Measurements from ENCODE around the gene MALAT1.

Gene MALAT1

DNA sequence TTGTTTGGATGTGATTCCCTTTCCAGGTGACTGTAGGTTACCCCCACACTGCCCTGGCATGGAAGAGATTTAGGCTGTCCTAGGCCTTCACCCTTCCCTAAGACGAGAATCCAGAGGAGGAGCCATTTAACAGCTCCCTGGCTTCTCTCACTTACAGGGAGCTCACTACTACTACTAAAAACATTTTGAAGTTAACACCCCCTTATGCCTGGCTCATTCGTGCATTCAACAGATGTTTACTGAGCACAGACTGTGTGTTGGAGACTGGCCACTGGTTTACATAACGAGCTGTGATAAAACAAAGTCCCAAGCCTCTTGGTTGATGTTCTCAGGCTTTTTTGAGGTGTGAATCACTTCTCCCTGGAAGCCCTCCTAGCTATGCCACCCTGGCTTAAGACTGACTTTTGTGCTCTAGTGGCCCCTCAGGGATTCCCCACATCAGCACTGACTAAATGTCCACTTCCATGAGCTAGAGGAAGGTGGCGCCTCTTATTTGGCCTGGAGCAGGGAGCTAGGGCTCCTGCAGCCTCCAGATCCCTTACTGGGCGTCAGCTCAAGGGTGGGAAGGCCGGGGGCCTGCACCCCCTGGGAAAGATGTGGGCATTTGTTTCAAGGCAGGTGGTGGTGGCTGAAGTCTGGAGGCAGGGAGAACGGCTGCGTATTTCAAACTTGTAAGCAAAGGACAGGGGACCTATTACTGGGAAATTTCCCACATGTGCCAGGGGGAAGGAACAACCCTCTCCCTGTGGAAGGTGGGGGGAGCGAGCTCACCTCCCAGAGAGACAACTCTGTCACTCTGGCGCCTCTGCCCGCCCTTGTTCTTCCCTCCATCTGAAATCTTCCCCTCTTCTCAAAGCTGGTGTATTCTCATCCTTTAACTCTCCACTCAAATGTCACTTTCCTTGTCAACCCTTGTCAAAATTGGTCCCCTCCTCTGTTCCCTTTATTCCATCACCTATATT is 19.4 kb upstream of the MALAT1 start:
- no peak for DNase-seq

DNA sequence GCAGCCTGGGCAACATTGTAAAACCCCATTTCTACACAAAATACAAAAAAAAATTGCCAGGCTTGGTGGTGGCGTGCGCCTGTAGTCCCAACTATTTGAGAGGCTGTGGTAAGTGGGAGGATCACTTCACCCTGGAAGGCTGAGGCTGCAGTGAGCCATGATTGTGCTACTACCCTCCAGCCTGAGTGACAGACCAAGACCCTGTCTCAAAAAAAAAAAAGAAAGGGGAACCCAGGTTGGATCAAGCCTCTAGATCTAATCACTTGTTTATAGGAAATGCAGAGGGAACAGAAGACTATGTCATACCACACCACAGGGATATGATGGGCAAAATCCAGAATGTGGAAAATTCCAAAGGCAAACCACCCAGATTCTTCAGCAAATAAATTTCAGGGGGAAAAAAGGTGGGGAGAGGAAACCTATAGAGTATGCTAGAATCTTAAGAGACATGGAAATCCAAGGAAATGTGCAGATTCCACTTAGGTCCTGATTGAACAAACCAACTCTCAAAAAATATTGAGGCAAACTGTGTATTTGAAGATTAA is 16.5 kb upstream of the MALAT1 start:
- DNase-seq = no peak

DNA sequence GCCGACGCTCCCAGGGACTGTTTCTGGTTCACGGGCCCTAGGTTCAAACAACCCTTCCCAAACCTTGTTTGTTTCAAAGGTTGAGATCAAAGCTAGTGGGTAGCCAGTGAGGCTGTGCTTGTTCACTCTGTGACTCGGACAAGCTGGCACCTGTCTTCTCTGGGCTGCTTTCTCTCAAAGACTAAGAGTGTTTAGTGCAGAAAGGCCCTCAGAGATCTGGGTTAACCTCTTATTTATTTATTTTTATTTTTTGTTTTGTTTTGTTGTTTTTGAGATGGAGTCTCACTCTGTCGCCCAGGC is 13.0 kb upstream of the MALAT1 start:
- no peak for DNase-seq

DNA sequence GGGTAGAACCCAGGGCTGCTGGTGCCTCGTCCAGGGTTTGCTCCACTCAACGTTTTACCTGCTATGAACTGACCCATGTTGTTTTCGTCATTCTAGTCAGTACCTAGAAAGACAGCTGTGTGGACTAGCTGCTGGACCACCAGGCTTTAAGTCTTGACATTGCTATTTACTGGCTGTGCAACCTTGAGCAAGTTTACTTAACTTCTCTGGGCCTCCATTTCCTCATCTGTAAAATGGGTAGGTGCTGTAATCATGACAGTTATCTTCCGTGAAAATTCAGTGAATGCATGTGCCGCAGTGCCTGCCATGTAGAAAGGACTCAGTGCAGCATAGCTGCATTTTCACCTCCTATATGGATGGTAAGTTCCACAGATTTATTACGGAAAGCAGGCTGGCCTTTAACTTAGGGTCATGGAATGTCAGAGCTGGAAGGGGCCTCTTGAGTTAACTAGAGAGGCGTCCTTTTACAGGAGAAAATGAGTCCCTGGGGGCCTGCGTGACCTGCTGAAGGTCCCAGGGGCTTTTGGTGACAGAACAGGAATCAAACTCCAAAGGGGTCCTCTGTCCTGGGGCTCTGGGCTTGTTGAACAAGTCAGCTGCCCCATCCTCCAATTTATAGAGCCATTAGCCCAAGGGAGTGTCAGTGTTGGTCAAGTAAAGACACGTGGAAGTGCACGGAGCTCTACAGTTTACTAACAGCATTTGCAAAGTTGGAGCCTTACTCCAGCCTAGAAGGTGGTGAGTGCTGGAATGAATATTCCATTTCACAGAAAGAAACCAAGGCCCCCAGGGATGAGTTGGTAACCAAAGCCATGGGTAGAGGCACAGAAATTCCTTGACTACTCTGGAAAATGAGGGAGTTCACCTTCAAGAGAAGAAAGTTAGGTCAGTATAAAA is 12.0 kb upstream of the MALAT1 start:
- DNase-seq = no peak

DNA sequence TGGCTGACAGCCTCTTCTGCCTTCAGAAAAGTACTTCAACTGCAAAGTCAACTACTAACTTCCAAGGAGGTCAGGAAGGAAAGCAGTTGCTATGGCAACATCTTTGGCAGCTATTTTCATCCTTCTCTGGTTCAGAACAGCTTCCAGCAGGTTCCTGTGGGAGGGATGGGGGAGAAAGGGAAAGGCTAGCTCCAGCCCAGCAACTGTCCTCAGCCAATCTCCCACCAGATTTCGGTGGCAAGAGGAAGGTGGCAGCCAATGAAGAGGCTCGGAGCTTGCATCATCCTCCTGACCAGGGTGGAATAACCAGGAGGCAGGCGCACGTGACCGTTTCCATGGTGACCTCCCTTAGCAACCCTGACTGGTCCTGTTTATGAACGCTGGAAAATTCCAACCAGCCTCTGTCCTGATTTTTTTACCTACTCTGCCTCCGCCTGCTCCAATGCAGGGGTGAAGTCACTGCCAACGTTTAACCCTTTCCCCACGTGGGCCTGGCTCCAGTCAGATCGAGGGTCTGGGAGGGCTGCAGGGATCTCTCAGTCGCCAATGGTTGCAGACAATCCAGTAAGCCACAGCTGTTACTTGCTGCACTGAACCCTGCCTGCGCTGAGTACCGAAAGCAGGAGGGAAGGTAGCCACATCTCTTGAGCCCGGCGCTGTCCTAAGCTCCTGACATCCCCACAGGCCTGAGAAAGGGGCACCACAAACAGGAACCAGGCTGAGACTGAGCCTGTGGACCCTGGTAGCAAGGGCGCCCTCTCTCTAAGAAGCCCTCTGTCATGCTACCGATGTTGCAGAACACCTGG is 11.2 kb upstream of the MALAT1 start:
- peak in 1 of 2 experiments; percentile 70 for DNase-seq

DNA sequence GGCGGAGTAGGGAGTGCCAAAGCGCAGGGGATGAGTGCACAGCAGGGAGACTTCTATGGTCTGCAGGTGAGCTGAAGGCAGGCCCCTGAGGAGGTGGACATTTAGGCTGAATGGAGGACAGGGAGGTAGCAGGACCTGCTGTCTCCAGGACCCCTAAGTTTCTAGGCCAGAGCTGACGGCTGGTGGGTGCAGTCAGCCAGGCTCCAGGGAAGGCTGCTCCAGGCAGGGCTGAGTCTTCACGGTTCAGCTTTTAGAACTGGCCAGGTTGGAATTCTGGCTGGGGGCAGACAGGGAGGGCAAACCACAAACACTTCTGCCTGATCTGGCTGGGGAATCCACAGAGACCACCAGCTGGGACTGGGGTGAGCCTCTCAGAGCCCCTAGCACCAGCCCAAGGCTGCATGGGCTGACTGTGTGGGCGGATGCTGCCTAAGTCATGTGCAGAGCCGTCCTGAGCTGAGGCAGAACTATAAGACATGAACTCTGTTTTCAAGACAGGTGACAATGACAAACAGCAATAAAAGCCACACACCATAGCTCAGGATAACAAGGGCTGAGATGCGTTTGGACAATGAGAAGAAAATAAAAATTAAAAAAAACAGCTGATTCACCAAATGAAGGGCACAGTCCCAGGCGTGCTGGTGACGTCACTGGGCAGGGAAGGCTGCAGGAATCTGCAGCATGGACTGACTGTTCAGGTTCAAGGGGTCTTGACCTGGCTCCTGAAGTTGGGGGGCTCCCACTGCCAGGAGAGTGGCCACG is 10.4 kb upstream of the MALAT1 start:
- DNase-seq = no peak

DNA sequence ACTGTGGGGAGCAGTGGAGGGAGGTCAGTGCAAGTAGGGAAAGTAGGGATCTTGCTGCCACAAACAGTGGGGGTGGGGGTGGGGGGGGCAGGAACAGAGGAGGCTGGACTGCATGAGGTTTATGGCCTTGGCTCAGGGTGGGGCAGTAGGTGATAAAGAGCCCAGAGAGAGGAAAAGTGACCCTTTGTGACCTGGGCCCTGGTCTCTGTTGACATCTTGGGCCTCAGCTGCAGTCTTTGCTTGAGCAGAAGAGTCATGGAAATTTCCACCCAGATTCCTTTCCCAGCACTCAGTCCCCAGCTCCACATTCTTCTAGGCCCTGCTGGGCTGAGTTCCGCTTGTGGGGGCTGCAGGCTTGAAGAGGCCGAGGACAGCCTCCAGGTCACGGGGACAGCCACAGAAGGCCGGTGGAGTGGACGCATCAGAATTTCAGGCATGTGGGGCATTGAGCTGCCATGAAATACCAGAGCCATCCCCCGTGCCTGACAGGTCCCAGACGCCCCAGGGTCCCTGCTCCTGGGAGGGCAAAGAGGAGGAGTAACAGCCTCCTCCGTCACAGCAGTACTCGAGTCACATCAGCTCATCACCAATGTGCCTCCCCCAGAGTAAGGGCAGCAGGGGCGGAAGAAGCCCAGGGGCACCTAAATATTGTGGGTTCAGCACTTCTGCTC is 9.7 kb upstream of the MALAT1 start:
- no peak for DNase-seq

DNA sequence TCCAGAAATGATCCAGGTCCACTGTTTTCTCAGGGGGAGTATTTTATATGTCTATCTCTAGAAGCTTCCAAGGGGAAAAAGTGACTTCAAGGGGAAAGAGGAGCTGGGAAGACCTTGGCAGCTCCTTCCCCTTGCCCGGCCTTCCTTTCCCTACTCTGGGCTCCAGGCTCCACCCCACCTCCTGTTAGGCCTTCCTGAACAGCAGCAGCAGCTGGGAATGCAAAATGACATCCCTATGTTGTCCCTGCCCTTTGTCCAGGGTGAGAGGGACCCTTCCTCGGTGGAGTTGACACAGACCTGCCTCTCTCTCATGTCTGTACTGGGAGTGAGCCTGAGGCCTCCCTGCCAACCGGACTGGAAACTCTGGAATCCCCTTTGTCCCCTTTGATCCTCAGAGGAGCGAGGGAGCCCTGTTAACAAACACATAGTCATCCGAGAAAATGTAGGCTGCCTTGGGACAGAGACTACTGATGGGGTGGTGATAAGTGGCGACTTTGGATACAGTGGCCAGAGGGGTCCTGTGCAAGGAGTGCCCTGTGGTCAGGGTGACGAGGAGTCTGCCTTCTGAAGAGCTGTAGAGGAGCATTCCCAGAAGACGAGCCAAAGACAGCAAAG is 9.0 kb upstream of the MALAT1 start:
- no peak for DNase-seq

DNA sequence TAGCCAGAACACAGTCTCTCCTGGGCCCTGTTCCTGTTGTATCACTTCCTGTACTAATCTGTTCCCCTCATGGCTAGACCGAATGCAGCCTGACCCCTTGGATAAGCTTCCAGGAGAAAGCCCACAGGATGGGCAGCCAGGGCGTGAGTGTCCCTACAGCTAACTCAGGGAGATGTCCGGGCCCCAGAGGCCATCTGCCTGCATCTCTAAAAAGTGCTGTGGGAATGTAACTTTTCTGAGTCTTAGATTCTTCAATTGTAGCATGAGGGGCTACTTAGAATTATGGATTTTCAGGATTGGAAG is 7.7 kb upstream of the MALAT1 start:
- DNase-seq = no peak

DNA sequence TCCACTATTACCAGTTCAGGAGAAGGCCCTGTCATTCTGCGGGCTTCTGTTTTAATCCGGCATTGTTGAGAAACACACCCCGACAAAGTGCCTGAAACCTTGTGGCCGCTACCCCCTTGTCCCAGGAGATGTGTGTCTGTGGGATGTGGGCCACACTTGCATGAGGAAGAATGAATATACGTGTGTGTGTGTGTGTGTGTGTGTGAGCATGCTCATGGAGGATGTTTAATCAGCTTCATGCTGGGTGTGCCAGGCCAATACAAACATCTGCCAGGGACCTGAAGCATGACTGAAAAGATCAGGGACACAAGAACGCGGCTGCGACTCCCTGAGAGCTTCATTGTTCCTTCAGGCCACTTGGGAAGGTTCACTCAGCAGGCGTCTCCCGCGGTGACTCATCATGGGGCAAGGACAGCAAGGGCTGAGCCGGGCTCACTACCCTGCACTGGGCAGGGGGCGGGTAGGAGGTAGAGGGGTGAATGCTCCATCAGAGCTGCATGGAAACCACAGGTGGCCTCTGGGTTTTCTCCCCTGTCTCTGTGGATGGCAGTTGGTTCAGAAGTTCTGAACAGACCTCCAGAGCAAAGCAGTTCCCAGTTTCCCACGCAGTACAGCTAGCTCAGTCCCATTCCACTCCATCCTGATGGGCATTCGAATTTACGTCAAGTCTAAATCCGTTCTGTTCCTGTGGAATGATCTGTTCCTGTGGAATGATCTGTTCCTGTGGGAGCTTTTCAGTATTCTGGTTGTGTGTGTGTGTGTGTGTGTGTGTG is 7.0 kb upstream of the MALAT1 start:
- peak in 1 of 2 experiments; percentile 41 for DNase-seq

DNA sequence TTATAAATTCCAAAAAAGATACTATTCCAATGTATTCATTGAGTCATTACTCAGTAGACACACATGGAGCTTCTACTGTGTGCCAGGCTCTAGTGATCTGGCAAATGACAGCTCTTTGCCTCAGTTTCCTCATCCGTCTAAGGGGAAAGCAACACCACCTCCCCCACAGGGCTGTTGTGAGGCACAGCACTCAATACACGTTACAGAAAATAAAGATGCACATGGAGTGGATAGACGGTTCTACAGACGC is 6.5 kb upstream of the MALAT1 start:
- DNase-seq = no peak

DNA sequence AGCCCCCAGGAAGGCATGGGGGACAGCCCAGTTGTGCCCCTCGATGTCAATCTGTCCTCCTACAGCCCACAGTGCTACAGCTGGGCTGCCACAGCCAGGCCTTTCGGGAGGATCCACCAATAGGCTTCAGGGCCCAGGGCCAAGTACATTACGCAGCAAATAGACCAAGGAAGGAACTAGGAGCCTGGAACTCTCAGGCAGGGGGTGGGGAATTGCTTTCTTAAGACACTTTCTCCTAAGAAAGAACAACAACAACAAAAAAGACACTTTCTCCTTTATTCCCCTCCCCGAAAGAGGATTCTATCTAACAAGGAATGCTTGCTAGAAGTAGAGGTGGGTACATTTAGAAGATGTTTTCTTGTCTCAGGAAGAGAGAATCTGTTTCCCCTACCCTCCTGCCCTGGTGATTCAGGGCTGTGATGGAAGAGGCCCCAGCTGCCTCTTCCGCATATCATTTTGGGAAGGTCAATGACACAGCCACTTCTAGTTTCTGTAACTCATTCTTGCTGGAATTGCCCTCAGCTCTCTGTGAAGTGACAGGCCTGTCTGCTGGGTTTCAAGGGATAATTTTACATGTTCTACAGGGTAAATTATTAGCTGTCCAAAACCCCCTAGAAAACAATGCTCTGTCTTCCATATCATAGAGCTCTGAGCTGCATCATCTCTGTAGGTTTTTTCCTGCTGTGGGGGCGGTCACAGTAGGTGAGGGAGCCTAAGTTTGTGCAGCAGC is 6.0 kb upstream of the MALAT1 start:
- peak in 1 of 2 experiments; percentile 62 for DNase-seq

DNA sequence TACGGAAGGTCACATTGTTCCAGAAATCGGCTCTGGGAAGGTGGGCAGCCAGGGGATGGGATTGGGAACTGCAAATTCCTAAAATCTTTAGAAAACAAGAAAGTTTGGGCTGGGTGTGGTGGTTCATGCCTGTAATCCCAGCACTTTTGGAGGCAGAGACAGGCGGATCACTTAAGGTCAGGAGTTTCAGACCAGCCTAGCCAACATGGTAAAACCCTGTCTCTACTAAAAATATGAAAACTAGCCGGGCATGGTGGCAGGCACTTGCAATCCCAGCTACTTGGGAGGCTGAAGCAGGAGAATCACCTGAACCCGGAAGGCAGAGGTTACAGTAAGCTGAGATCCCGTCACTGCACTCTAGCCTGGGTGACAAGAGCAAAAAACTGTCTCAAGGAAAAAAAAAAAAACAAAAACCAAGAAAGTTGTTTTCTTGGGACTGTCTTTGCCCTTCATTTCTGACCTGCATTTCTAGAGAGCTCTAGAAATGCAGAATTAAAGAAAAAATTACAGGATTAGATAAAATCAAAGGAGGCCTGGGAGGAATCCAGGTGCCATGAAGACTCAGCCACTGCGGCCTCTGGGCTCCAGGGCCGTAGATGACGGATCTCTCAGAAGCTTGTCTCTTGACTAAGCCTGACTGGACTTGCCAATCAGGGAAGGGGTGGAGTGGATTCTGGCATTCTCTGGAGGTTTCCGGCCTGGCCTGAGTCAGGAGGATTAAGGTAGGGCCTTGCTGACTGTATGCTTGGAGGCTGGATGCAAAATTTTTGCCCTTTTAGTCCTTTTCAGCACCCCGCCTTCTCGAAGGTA is 5.3 kb upstream of the MALAT1 start:
- no peak for DNase-seq

DNA sequence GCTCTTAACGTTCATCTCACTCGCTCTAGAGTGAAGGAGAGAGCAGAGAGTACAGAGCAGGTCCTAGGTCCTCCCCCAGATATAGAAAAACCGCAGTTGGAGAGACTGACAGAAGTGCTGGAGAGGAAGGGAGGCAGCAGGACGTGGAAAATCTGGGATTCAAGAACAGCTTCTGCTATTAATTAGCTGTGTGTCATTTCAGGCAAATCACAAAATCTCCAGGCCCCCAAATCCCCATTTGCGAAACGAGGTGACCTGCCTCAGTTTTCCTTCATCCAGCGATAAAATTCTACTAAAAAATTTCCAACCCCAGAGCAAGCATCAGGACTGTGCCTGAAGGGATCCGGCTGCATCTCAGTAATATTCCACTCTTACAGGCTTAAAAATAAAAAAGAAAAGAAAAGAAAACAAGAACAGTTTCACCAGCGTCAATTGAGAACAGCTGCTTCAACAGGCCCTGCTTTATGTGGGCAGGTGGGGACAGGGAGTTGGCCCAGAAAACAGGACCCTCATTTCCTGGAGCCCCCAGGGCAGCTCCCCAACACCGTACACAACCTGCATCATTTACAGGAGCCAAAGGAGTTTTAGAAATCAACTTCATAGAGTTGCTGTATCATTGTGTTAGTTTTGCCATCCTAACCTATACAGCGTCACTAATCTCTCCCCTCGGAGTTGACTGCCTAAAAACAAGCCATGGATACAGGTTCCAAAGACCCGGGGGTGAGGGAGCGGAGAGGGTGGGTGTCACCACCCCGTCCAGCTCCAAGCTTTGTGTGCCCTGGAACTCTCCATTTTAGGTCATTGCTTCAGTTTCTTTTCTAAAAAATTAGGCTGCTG is 2.3 kb upstream of the MALAT1 start:
- no peak for DNase-seq

DNA sequence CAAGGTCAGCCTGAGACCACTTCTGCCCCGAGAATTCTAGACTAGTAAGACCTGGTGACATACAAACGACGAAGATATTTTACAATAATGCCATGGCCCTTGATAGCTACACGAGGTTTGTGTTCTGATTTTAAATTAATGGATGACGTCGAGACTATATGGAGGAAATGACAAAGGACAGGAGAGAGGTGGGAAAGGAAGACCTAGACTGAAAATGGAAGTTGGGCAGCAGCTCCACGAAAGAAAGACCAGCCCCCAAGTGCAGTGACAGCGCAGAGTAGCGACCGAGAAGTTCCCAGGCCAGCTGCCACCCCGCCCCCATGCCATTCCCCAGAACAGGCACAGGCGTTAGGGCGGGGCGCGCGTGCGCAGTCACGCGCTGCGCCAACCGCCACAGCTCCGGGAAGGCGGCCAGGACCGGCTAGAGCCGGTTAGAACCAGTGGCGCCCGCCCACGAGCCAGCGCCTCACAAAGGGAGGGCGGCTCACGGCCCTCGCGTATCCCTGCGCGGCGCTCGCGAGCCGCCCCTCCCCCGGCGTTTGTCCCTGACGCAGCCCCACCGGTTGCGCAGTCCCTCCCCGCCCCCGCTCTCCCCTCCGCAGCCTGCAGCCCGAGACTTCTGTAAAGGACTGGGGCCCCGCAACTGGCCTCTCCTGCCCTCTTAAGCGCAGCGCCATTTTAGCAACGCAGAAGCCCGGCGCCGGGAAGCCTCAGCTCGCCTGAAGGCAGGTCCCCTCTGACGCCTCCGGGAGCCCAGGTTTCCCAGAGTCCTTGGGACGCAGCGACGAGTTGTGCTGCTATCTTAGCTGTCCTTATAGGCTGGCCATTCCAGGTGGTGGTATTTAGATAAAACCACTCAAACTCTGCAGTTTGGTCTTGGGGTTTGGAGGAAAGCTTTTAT is 1.5 kb upstream of the MALAT1 start:
- DNase-seq = peak; percentile 99

DNA sequence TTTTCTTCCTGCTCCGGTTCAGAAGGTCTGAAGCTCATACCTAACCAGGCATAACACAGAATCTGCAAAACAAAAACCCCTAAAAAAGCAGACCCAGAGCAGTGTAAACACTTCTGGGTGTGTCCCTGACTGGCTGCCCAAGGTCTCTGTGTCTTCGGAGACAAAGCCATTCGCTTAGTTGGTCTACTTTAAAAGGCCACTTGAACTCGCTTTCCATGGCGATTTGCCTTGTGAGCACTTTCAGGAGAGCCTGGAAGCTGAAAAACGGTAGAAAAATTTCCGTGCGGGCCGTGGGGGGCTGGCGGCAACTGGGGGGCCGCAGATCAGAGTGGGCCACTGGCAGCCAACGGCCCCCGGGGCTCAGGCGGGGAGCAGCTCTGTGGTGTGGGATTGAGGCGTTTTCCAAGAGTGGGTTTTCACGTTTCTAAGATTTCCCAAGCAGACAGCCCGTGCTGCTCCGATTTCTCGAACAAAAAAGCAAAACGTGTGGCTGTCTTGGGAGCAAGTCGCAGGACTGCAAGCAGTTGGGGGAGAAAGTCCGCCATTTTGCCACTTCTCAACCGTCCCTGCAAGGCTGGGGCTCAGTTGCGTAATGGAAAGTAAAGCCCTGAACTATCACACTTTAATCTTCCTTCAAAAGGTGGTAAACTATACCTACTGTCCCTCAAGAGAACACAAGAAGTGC is 661 bp upstream of the MALAT1 start:
- peak; percentile 62 to 72 for DNase-seq

DNA sequence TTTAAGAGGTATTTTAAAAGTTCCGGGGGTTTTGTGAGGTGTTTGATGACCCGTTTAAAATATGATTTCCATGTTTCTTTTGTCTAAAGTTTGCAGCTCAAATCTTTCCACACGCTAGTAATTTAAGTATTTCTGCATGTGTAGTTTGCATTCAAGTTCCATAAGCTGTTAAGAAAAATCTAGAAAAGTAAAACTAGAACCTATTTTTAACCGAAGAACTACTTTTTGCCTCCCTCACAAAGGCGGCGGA is 193 bp upstream of the MALAT1 start:
- no peak for DNase-seq

Data from activated CD4-positive, alpha-beta T cell treated with anti-CD3 and anti-CD28 coated beads, Interleukin-2, amount 50 U/mL, for 48 hours (primary cell).